ENCODE results near the gene GFOD2. TPM values are rescaled to one million over a fixed set of nuclear protein-coding genes. Genes with fewer than 3 reads are reported as not detected.
A peak's percentile ranks its signal among the peaks of the same experiment; 100 is the strongest.

The GFOD2 gene
- total and polyA plus RNA-seq, 2 experiments from 2014 or later: 9.8 to 12.4 TPM

DNA sequence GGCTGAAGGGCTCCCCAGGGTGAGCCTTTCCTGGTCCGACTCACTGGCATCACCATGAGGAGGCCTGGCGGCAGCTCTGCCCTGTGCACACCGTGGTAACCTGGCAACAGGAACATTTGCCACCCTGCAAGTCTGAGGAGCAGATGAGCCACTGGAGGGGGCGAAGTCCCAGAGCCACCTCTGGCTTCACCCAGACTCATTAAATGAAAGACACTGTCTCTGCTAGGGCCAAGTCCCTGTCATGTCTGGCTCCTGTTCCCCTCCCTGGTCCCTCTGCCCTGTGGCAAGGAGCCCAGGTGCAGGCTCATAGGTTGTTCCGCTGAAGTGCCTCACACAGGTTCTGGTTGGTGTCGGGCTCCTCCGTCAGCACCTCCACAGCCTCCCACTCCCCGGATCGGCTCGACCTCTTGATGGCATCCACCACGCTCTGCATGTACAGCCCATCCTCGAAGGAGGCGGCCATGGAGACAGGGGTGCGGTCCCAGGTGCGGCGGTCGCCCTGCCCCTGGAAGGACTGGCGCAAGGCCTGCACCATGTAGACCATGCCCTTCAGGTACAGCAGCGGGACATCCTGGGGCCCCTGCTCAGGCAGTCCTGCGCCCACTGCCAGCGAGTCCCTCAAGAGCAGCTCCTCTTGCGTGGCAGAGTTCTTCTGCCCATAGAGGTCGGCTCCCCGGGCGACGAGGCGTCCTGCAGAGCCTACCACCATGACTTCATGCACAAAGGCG, 44.1 kb downstream of the GFOD2 start:
- Histone ChIP-seq H3K27me3 (no peaks in the 10 kb centered on the region), H3K79me2 (no peaks in the 10 kb centered on the region), H3K9me2 (replicated peaks; ENCODE audit: insufficient read depth) (no peaks in the 10 kb centered on the region), H3K9me3 (ENCODE audit: low read depth) (no peaks in the 10 kb centered on the region), H3K4me3 (no peak overlapping the region), H4K20me1 (ENCODE audit: insufficient read depth, poor library complexity, severe bottlenecking) (no peaks in the 10 kb centered on the region), H3K4me1 (ENCODE audit: insufficient read depth) (peaks cover 7% of the 10 kb centered on the region), H3K36me3 (replicated peaks; ENCODE audit: insufficient read depth, low read depth) (no peaks in the 10 kb centered on the region), H3K27ac (no peak overlapping the region), H2AFZ (no peak overlapping the region), H3K4me2 (no peak overlapping the region)
- WGBS (ENCODE audit: low lambda C conversion rate, missing lambda C conversion rate): 97% methylated on average over 28 of the region's 28 CpGs
- DNase-seq (ENCODE audit: low spot score): no peak
- TF ChIP-seq EZH2phosphoT487 (IDR thresholded peaks at IDR 0.05; ENCODE audit: low read depth, severe bottlenecking, unreplicated experiment): no peak
- TF ChIP-seq EZH2 (IDR thresholded peaks at IDR 0.05; ENCODE audit: borderline replicate concordance): no peak
- TF ChIP-seq, protein P1, sequence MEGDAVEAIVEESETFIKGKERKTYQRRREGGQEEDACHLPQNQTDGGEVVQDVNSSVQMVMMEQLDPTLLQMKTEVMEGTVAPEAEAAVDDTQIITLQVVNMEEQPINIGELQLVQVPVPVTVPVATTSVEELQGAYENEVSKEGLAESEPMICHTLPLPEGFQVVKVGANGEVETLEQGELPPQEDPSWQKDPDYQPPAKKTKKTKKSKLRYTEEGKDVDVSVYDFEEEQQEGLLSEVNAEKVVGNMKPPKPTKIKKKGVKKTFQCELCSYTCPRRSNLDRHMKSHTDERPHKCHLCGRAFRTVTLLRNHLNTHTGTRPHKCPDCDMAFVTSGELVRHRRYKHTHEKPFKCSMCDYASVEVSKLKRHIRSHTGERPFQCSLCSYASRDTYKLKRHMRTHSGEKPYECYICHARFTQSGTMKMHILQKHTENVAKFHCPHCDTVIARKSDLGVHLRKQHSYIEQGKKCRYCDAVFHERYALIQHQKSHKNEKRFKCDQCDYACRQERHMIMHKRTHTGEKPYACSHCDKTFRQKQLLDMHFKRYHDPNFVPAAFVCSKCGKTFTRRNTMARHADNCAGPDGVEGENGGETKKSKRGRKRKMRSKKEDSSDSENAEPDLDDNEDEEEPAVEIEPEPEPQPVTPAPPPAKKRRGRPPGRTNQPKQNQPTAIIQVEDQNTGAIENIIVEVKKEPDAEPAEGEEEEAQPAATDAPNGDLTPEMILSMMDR (IDR thresholded peaks at IDR 0.05; ENCODE audit: poor library complexity): no peak

DNA sequence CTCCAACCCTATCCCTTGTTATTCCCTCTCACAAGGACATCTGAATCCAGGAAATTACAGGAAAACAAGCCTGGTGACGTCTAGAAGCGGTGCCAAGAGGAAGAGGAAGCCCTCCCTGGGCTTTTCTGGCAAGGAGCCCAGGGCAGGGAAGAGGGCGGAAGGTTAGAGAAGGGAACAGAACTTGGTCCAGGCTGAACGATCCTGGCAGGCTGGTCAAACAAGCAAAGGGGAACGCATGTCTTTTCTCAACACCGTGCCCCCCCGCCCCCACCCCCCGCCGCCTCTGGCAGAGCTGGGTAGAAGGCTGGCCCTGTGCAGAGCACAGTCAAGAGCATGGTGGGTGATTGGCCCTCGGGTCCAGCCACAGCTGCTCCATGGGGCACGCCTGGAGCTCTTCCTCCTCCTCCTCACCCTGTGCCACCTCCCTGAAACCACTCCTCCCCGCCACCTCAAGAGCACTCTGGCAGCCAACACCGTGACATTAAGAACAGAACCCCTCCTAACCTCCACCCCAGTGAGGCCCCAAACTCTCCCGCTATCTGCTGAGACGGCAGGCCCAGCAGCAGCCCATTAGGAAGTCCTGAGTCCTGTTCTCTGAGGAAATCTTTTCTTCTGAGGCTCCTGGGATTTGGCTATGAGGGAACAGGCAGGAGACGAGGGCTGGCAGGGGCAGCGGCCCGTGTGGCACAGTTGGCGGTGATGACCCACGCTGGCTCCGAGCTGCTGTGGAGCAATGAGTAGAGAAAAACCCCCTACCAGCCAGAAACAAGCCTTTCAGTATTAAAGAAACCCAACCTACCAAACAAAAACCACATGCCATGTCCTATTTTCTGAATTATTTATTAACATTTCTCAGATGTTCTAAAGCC, 45.2 kb downstream of the GFOD2 start:
- Histone ChIP-seq H3K9me2 (replicated peaks; ENCODE audit: insufficient read depth) (no peaks in the 10 kb centered on the region), H3K4me3 (no peak overlapping the region), H3K4me1 (ENCODE audit: insufficient read depth) (peaks cover 7% of the 10 kb centered on the region), H3K9me3 (ENCODE audit: low read depth) (no peaks in the 10 kb centered on the region), H2AFZ (no peak overlapping the region), H4K20me1 (ENCODE audit: insufficient read depth, poor library complexity, severe bottlenecking) (no peaks in the 10 kb centered on the region), H3K27ac (peak overlapping the region; percentile 37), H3K27me3 (no peaks in the 10 kb centered on the region), H3K79me2 (no peaks in the 10 kb centered on the region), H3K36me3 (replicated peaks; ENCODE audit: insufficient read depth, low read depth) (no peaks in the 10 kb centered on the region), H3K4me2 (no peak overlapping the region)
- DNase-seq (ENCODE audit: low spot score): no peak
- WGBS (ENCODE audit: low lambda C conversion rate, missing lambda C conversion rate): 79% methylated on average over 21 of the region's 21 CpGs
- TF ChIP-seq EZH2 (IDR thresholded peaks at IDR 0.05; ENCODE audit: borderline replicate concordance) (no peak), EZH2phosphoT487 (IDR thresholded peaks at IDR 0.05; ENCODE audit: low read depth, severe bottlenecking, unreplicated experiment) (no peak)
- TF ChIP-seq, protein P1 (IDR thresholded peaks at IDR 0.05; ENCODE audit: poor library complexity): no peak

DNA sequence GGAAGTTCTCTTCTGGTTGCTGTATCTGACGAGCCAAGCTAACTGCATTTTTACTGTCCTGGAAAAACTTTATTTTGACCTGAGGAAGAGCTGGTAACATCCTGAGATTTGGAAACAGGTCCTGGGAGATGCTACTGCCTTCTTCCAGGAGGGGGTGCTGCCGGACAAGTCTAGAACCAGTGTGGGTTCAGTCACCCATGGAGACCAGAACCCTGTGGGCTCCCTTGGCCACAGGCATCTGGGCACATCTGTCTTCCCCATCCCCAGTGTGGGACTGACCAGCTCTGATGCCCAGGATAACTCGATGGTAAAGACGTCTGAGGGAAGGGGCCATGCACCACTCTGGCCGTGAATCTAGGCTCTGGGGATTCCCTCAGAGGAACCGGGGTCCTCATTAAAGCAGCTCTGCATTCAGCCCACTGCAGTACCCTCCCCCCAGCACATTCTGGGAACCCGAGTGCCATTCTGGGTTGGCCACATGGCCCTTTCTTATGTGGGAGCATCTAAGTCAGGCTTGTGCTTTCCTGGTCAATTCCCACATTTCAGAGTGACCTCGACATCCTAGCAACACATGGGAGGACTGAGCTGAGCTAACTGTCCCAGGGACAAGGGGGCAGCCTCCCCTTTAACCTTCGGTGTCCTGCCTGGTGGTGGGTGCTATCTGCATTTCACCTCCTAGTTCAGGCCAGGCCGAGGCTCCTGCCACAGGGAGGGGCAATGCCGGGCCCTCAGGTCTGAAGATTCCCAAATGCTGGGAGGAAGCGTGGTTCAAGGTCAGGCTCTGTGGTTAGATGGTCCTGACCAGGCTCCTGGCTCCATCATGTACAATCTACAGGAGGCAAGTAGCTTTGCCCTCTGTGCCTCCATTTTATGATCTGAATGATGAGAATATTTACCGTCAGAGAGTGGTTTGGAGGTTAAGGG, 46.1 kb downstream of the GFOD2 start:
- Histone ChIP-seq H2AFZ (no peak overlapping the region), H3K4me3 (no peak overlapping the region), H4K20me1 (ENCODE audit: insufficient read depth, poor library complexity, severe bottlenecking) (no peaks in the 10 kb centered on the region), H3K9me2 (replicated peaks; ENCODE audit: insufficient read depth) (no peaks in the 10 kb centered on the region), H3K36me3 (replicated peaks; ENCODE audit: insufficient read depth, low read depth) (no peaks in the 10 kb centered on the region), H3K27ac (peak overlapping the region; percentile 16), H3K27me3 (no peaks in the 10 kb centered on the region), H3K4me1 (ENCODE audit: insufficient read depth) (peaks cover 7% of the 10 kb centered on the region), H3K79me2 (no peaks in the 10 kb centered on the region), H3K9me3 (ENCODE audit: low read depth) (no peaks in the 10 kb centered on the region), H3K4me2 (no peak overlapping the region)
- TF ChIP-seq, protein P1 (IDR thresholded peaks at IDR 0.05; ENCODE audit: poor library complexity): peak; percentile 64
- TF ChIP-seq EZH2phosphoT487 (IDR thresholded peaks at IDR 0.05; ENCODE audit: low read depth, severe bottlenecking, unreplicated experiment): no peak
- WGBS (ENCODE audit: low lambda C conversion rate, missing lambda C conversion rate): 73% methylated on average over 13 of the region's 13 CpGs
- peak; percentile 77 for DNase-seq (ENCODE audit: low spot score)

Data from hepatocyte (in vitro differentiated cells).